NCI-H345 (cell line): ENCODE data around the gene HAO1.

Experiments
- DNase-seq: peaks from one replicate; lab custom pipeline; 2025; lab: John Stamatoyannopoulos, UW

The HAO1 gene

GRCh38 chr20:7926767-7927166 lies 13.5 kb downstream of the HAO1 start:
- peak; percentile 1 for DNase-seq

GRCh38 chr20:7926323-7926722 lies 13.9 kb downstream of the HAO1 start:
- DNase-seq, result no peak

- DNase-seq, result no peak
These were observed 15.6 kb downstream of the HAO1 start for GRCh38 chr20:7924692-7925091.

GRCh38 chr20:7916648-7917047 lies 23.6 kb downstream of the HAO1 start:
- no peak for DNase-seq

GRCh38 chr20:7912551-7912950 lies 27.7 kb downstream of the HAO1 start:
- DNase-seq, result no peak

GRCh38 chr20:7911586-7912330 lies 28.5 kb downstream of the HAO1 start:
- DNase-seq, result no peak

- no peak for DNase-seq
These were observed 31.4 kb downstream of the HAO1 start for GRCh38 chr20:7908905-7909304.

GRCh38 chr20:7903429-7903828 lies 36.8 kb downstream of the HAO1 start:
- DNase-seq, result no peak

- no peak for DNase-seq
These were observed 37.4 kb downstream of the HAO1 start for GRCh38 chr20:7902879-7903278.

GRCh38 chr20:7897781-7898364 lies 42.4 kb downstream of the HAO1 start:
- no peak for DNase-seq

GRCh38 chr20:7893014-7893730 lies 47.1 kb downstream of the HAO1 start:
- no peak for DNase-seq

GRCh38 chr20:7891705-7892104 lies 48.6 kb downstream of the HAO1 start:
- DNase-seq, result no peak

- no peak for DNase-seq
These were observed 50.5 kb downstream of the HAO1 start for GRCh38 chr20:7889736-7890135.

GRCh38 chr20:7883741-7884140 lies 56.5 kb downstream of the HAO1 start:
- DNase-seq, result no peak

- no peak for DNase-seq
These were observed 56.9 kb downstream of the HAO1 start for GRCh38 chr20:7883309-7883708.

- DNase-seq, result no peak
These were observed 58.2 kb downstream of the HAO1 start for GRCh38 chr20:7882076-7882475.

- DNase-seq, result no peak
These were observed 58.7 kb downstream of the HAO1 start for GRCh38 chr20:7881551-7881950.

- DNase-seq, result peak; percentile 32
These were observed 60.4 kb downstream of the HAO1 start for GRCh38 chr20:7879883-7880282.

GRCh38 chr20:7868108-7868507 lies 72.2 kb downstream of the HAO1 start:
- no peak for DNase-seq

GRCh38 chr20:7866285-7866684 lies 74.0 kb downstream of the HAO1 start:
- DNase-seq, result no peak

GRCh38 chr20:7859356-7859802 lies 80.9 kb downstream of the HAO1 start:
- peak; percentile 58 for DNase-seq

GRCh38 chr20:7858734-7859250 lies 81.5 kb downstream of the HAO1 start:
- no peak for DNase-seq

GRCh38 chr20:7856756-7857155 lies 83.5 kb downstream of the HAO1 start:
- DNase-seq, result no peak
